ENCODE results near the gene TNS1.

The TNS1 gene

GRCh38 chr2:217941886-217942728, 60.7 kb downstream of the TNS1 start:
- DNase-seq, result no peak

- DNase-seq, result no peak
These were observed 61.5 kb downstream of the TNS1 start for GRCh38 chr2:217941339-217941738.

- DNase-seq, result no peak
These were observed 62.3 kb downstream of the TNS1 start for GRCh38 chr2:217940261-217941220.

GRCh38 chr2:217939629-217940245, 63.1 kb downstream of the TNS1 start:
- DNase-seq, result no peak

GRCh38 chr2:217939220-217939619, 63.6 kb downstream of the TNS1 start:
- no peak for DNase-seq

- DNase-seq, result no peak
These were observed 64.8 kb downstream of the TNS1 start for GRCh38 chr2:217938036-217938435.

- no peak for DNase-seq
These were observed 65.3 kb downstream of the TNS1 start for GRCh38 chr2:217937446-217937845.

GRCh38 chr2:217936952-217937351, 65.8 kb downstream of the TNS1 start:
- no peak for DNase-seq

- no peak for DNase-seq
These were observed 66.7 kb downstream of the TNS1 start for GRCh38 chr2:217935901-217936684.

GRCh38 chr2:217935235-217935879, 67.4 kb downstream of the TNS1 start:
- no peak for DNase-seq

GRCh38 chr2:217934321-217935131, 68.3 kb downstream of the TNS1 start:
- no peak for DNase-seq

- no peak for DNase-seq
These were observed 69.2 kb downstream of the TNS1 start for GRCh38 chr2:217933617-217933993.

GRCh38 chr2:217932803-217933616, 69.8 kb downstream of the TNS1 start:
- DNase-seq, result no peak

- no peak for DNase-seq
These were observed 70.8 kb downstream of the TNS1 start for GRCh38 chr2:217931846-217932560.

GRCh38 chr2:217930761-217931563, 71.8 kb downstream of the TNS1 start:
- DNase-seq, result no peak

- DNase-seq, result no peak
These were observed 72.8 kb downstream of the TNS1 start for GRCh38 chr2:217929757-217930707.

GRCh38 chr2:217929272-217929671, 73.5 kb downstream of the TNS1 start:
- DNase-seq, result no peak
